NCI-H1105 (cell line): ENCODE data around the gene HS6ST2.

Experiments
- DNase-seq: peaks from one replicate; lab custom pipeline; 2025; lab: John Stamatoyannopoulos, UW

Gene HS6ST2

DNA sequence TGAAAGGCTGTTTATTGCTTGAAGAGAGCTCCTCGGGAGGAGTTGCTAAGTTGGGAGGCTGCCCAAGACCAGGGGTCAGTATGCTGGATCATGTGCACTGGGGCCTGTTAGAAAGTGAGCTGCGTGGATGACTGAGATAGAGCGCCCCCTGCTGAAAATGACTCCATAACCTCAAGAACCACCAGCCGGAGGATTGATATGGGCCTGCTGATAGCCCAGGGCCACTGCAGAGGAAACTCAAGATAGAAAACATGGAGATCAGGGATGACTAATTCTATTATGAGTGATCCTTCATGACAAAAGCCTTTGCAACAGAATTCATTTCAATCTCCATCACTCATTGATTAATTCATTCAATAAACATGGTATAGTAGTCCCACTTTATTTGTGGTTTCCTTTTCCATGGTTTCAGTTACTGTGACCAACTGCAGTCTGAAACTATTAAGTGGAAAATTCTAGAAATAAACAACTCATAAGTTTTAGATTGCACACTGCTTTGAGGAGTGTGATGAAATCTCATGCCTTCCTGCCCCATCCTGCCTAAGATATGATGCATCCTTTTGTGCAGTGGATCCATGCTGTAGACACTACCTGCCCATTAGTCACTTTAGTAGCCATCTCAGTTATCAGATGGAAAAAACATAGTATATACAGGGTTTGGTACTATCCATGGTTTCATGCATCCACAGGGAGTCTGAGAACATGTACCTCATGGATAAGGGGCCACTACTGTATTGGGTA, 342.9 kb downstream of the HS6ST2 start:
- peak; percentile 3 for DNase-seq

GRCh38 chrX:132614297-132614696, 344.1 kb downstream of the HS6ST2 start:
- peak; percentile 7 for DNase-seq

DNA sequence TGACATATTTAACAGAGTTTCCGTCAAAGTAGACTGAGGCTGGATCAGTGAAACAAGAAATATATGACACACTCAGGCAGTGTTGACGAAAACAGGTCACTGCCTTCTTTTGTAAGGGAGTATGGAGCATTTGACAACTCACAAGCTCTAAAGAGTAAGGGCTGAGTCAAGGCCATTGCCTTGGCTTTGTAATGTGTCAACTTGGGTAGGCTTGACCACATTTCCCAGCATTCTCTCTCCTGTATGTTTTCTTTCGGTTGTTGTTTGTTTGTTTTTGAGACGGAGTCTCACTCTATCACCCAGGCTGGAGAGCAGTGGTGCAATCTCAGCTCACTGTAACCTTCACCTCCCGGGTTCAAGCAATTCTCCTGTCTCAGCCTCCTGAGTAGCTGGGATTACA, 344.6 kb downstream of the HS6ST2 start:
- DNase-seq, result no peak

DNA sequence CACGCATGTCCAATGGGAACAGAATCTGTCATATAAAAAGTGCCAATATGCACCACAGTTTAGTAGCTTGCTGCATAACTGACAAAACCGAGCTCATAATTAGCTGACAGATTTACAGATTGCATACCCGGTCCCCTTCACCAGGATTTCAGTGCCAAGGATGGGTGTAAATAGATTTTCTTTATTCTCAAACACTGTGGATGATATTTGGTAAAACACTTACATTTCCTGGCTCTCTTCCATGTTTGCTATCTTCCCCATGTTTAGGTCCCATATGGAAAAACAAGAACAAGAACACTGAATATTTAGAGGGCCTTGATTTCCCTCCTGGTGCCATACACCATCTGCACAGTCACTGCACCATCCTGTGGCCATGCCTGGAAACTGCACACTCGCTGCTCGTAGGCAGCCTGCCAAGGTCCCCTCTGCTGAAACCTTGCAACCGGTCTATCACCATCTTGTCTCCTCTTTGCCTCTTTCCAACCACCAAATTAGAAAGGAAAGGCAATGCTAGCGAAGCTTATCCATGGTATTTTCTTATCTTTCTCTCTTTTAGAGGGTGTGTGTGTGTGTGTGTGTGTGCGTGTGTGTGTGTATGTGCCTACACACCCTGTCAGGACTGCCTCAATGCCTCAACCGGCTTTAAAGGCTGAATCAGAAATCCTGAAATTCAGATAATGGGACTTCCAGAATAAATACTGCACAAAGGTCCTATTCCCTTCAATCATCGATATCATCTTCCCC, 345.4 kb downstream of the HS6ST2 start:
- DNase-seq, result peak; percentile 55

GRCh38 chrX:132610536-132610935, 347.9 kb downstream of the HS6ST2 start:
- no peak for DNase-seq

- DNase-seq, result no peak
These were observed 349.0 kb downstream of the HS6ST2 start for GRCh38 chrX:132609362-132609848.

- no peak for DNase-seq
These were observed 354.6 kb downstream of the HS6ST2 start for GRCh38 chrX:132603700-132604286.

DNA sequence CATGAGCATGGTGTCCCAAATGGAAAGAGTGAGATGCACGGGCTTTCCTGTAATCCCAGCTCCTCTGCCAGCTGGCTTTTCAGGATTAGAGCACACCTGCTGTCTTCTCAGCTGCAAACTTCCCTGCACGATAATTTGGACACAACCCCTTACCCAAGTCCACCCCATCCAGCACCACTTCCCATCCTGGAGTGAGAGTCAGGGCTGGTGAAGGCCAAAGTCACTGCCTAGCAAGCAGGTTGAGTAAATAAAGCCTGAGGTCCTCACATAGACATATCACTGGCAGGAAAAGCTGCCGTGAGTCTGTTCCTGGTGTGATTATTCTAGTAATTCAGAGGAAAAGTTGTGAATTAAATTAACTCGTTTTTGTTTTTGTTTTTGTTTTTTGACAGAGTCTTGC, 355.7 kb downstream of the HS6ST2 start:
- DNase-seq, result no peak

- DNase-seq, result no peak
These were observed 363.4 kb downstream of the HS6ST2 start for GRCh38 chrX:132594999-132595398.

DNA sequence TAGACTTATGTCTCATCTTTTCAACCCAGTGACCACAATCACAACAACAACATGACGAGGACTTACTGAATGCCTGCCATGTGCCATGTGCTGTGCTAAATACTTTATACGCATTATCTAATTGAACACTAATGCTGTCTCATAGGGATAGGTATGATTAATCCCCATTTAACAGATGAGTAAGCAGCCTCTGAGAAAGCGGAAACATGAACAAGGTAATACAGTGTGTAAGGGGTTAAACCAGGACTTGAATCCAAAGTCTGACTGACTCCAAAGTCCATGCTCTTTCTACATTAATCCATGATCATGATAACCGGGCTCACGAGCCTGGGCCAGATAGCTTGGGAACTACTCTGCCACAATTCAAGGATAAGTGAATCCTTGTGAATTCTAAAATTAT, 364.3 kb downstream of the HS6ST2 start:
- DNase-seq, result no peak

- peak; percentile 47 for DNase-seq
These were observed 365.5 kb downstream of the HS6ST2 start for GRCh38 chrX:132592880-132593279.

DNA sequence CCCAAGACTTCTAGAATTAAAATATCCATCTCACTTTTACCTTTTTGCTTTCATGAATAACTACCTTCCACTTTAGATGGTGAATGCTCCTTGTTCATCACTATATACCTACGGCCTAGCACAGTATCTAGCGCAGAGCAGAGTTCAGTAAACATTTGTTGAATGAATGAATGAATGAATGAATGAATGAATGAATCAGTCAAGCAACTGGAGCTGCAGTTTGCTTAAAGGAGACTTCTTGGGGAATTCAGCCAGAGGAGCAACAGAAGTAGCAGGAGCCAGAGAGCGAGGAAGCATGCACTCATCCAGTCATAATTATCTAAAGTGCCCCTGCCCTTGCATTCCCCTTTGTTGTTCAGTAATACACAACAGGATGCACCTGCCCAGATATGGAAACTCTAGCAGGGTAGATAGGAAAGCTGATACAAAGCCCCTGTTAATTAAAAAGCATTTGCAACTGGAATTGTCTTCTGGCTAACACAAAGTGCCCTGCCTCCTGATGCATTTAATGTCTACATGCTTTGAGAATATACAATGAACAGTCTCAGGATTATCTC, 366.6 kb downstream of the HS6ST2 start:
- peak; percentile 75 for DNase-seq

GRCh38 chrX:132590350-132591026, 367.9 kb downstream of the HS6ST2 start:
- no peak for DNase-seq

GRCh38 chrX:132584936-132585335, 373.5 kb downstream of the HS6ST2 start:
- DNase-seq, result no peak

DNA sequence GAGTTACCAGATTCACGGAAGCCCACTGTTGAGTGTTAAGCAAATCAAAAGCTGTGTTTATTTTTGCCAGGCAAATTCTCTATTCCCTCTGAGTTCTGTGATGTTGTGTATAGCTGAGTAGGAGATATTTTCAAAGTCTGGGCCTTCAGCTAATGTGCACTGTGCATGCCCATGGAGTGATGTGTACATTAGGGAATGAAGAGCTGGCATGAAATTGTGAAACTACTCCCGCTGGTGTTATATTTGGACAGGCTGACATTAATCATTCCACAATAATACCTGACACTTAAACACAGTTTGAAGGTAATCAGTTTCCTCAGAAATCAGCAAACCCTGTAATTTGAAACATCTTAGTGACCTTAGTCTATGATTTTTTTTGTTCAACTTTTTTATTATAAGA, 381.5 kb downstream of the HS6ST2 start:
- DNase-seq, result no peak
